BE2C (cell line): ENCODE data around the gene TMEM161B. TPM values are rescaled to one million over a fixed set of nuclear protein-coding genes. Genes with fewer than 3 reads are reported as not detected.

ENCODE experiments used
- DNase-seq: peaks from one replicate; pipeline ENCODE4 v3.0.0-alpha.2; 2020
- H3K27me3 ChIP-seq: fragments of 250-450 bp; sonication (Bioruptor Pico); 2 replicates; pipeline ENCODE4 v1.5.1; 2020; ENCODE audit warnings: mild to moderate bottlenecking
- H3K36me3 ChIP-seq: fragments of 250-450 bp; sonication (Bioruptor Pico); 2 replicates; pipeline ENCODE4 v1.5.1; 2020; ENCODE audit warnings: mild to moderate bottlenecking
- H3K4me1 ChIP-seq: fragments of 250-450 bp; sonication (Bioruptor Pico); 2 replicates; pipeline ENCODE4 v1.5.1; 2020
- H3K4me3 ChIP-seq: 2 replicates; pipeline ENCODE4 v1.5.1; 2011; ENCODE audit warnings: low read depth, low read length
- H3K9me3 ChIP-seq: fragments of 250-450 bp; sonication (Bioruptor Pico); 2 replicates; pipeline ENCODE4 v1.5.1; 2020
- polyA plus RNA-seq: library from polyadenylated mRNA; unstranded; fragments of >200 nt; gene quantifications from one replicate; pipeline ENCODE4 v1.2.1, GENCODE V29; 2012; ENCODE audit warnings: low read depth, missing spikeins; ENCODE audit not compliant: insufficient read length, insufficient read depth
- TF ChIP-seq, protein P1 (sequence below): IDR thresholded peaks from 2 replicates; pipeline ENCODE4 v1.5.1; 2012; ENCODE audit warnings: mild to moderate bottlenecking, low read depth, low read length

The TMEM161B gene
- 15.4 TPM for polyA plus RNA-seq

DNA sequence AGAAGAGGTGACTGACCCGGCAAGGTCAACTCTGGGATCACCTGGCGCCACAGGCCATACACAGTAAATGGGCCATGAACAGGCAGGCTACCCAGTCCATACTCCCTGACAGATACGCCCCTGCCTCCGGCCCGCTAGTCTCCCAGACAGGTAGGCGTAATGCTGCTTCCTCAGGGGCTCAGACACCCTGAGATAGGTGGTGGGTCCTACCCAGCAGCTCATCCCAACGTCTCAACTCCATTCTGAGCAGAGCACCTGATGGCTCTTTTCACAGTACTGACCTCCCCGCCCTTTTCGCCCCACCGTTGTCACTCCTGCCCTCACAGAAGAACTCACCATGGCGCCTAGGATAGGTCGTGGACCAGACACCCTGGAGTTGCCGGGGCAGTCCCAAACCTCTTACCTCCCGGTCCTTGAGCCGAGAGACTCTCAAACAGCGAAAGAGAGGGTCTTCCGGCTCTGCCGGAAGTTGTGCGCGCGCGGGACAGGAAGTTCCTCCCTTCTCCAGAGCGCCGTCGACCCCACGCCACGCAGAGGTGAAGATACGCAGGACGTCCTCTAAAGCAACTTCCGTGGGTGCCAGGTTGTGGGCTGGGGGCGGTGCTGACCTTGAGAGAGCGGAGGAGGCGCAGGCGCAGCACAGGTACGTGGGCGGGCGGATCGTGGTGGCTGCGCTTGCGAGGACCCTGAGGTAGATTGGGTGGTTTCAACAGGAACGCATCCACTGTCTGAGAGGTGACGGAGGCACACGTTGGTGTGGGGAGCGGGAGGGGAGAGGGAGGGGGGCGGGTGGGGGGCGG is at the start of gene TMEM161B:
TMEM161B (minus strand) TSS at position 461 of the 800 bp plus-strand sequence; CDS start at position 339, 122 bp downstream.
- Histone ChIP-seq H3K4me1 (no peaks in the 10 kb centered on the region), H3K4me3 (peak within 1 kb of the TSS; percentile 75), H3K27me3 (no peaks in the 10 kb centered on the region), H3K9me3 (no peaks in the 10 kb centered on the region), H3K36me3 (peaks cover 8% of the 10 kb centered on the region)
- DNase-seq = peak; percentile 86
- TF ChIP-seq, protein P1, sequence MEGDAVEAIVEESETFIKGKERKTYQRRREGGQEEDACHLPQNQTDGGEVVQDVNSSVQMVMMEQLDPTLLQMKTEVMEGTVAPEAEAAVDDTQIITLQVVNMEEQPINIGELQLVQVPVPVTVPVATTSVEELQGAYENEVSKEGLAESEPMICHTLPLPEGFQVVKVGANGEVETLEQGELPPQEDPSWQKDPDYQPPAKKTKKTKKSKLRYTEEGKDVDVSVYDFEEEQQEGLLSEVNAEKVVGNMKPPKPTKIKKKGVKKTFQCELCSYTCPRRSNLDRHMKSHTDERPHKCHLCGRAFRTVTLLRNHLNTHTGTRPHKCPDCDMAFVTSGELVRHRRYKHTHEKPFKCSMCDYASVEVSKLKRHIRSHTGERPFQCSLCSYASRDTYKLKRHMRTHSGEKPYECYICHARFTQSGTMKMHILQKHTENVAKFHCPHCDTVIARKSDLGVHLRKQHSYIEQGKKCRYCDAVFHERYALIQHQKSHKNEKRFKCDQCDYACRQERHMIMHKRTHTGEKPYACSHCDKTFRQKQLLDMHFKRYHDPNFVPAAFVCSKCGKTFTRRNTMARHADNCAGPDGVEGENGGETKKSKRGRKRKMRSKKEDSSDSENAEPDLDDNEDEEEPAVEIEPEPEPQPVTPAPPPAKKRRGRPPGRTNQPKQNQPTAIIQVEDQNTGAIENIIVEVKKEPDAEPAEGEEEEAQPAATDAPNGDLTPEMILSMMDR = no peak

DNA sequence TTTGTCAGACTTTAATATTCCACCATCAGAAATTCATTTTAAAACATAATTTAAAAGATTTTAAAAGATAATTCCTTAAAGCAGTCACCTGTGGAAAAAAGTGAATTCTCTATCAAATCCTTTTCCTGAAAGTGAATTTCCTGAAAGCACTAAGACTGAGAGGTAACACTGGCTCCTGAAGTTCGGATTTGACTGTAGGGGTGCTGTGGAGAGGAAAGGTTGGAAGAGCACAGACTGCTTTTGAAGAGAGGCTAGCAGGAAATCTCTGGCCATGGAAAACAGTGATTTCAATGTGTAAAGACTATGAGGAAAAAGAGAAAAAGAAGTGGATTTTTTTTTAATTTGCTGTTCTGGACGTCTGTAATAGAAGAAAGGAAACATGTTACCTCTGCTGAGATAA is 35.7 kb upstream of the TMEM161B start:
- H3K36me3 ChIP-seq = no peaks in the 10 kb centered on the region
- no peak for DNase-seq
- no peak overlapping the region for H3K4me3 ChIP-seq
- TF ChIP-seq, protein P1 = no peak
- H3K27me3 ChIP-seq = no peaks in the 10 kb centered on the region
- no peaks in the 10 kb centered on the region for H3K9me3 ChIP-seq
- H3K4me1 ChIP-seq = no peaks in the 10 kb centered on the region

DNA sequence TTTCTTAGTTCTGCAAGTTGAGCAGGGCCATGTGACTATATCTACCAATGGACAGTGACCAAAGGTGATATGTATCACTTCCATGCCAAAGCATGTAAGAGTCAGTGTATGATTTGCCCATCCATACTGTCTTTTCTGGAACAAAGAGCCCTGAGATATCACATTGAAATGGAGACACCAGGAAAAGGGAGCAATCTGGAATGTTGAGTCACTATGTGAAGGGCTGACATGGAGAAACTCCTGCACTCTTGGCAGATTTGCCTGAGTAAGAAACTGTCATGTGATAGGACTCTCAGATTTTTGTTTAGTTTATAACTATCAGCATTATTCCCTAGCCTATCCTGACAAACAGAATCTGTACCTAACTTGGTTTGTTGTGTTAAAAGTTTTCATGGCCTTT is 29.8 kb upstream of the TMEM161B start:
- TF ChIP-seq, protein P1 = no peak
- H3K4me3 ChIP-seq = no peak overlapping the region
- H3K4me1 ChIP-seq = no peaks in the 10 kb centered on the region
- DNase-seq = no peak
- H3K9me3 ChIP-seq = no peaks in the 10 kb centered on the region
- no peaks in the 10 kb centered on the region for H3K36me3 ChIP-seq
- H3K27me3 ChIP-seq = no peaks in the 10 kb centered on the region

DNA sequence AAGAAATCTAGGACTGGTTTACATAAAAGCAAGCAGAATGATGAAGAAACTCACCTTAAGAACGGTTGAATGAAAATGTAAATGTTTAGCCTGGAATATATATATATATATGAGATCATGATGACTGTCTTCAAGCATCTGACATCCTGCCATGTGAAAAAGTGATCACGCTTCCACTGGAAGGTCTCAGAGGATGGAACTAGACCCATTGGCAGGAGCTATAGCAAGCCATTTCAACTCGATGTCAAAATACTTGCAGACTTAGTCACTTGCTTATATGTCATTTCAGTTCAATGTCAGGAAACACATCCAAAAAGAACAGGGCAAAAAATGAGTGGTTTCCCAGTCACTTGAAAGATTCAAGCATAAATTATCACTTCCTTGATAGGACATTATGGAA is 22.2 kb upstream of the TMEM161B start:
- Histone ChIP-seq H3K4me1 (no peaks in the 10 kb centered on the region), H3K4me3 (no peak overlapping the region), H3K36me3 (no peaks in the 10 kb centered on the region), H3K27me3 (no peaks in the 10 kb centered on the region), H3K9me3 (no peaks in the 10 kb centered on the region)
- DNase-seq = no peak
- TF ChIP-seq, protein P1 = no peak

DNA sequence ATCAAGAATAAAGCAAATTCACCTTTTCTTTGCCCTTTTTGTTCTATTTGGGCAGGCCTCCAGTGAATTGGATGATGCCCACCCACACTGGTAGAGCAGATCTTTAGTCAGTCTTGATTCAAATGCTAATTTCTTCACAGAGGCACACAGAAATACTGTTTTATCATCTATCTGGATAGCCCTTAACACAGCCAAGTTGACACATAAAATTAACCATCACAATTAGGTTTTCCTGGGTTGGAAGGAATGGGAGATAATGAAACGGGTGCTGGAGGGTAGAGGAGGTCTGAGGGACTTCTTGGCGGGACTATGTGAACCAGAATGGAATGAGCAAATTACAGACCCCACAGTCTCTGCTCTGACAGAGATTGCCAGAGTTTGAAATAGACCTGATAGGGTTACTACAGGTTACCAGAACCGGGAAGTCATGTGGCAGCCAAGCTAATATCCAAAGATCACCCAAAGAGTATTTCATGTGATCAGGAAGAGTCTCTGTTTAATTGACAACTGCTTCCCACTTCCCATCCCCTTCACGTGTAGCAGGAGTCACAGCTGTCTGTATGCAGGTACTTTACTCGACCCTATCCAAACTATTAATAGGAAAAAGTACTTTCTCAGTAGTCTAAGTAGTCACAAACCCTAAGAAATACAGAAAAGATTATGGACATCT is 20.0 kb upstream of the TMEM161B start:
- TF ChIP-seq, protein P1 = no peak
- DNase-seq = no peak
- no peaks in the 10 kb centered on the region for H3K4me1 ChIP-seq
- no peaks in the 10 kb centered on the region for H3K27me3 ChIP-seq
- H3K36me3 ChIP-seq = no peaks in the 10 kb centered on the region
- H3K4me3 ChIP-seq = no peak overlapping the region
- no peaks in the 10 kb centered on the region for H3K9me3 ChIP-seq
